ENCODE measurements around the gene TFR2. TPM values are rescaled to one million over a fixed set of nuclear protein-coding genes. Genes with fewer than 3 reads are reported as not detected.

The TFR2 gene
- total RNA-seq, 1 experiment from 2014 or later: not detected

GRCh38 chr7:100571829-100572116 lies 69.6 kb downstream of the TFR2 start:
- Histone ChIP-seq H3K27me3 (ENCODE audit: low read length) (no peaks in the 10 kb centered on the region), H3K9me3 (ENCODE audit: low read length) (no peaks in the 10 kb centered on the region), H3K4me1 (ENCODE audit: insufficient read depth, low read length) (no peaks in the 10 kb centered on the region; the same call in 1 of the 2 replicates), H3K79me2 (ENCODE audit: low read length) (no peaks in the 10 kb centered on the region), H3K4me2 (ENCODE audit: low read length) (no peak overlapping the region), H2AFZ (ENCODE audit: low read length) (no peak overlapping the region), H4K20me1 (ENCODE audit: low read length) (no peaks in the 10 kb centered on the region), H3K4me3 (ENCODE audit: low read length) (no peak overlapping the region), H3K27ac (ENCODE audit: low read length) (no peak overlapping the region), H3K9ac (ENCODE audit: low read length) (no peak overlapping the region), H3K36me3 (ENCODE audit: low read depth, low read length) (no peaks in the 10 kb centered on the region), H3K9me2 (replicated peaks; ENCODE audit: low read length) (no peaks in the 10 kb centered on the region), H3F3A (ENCODE audit: low read length, unreplicated experiment) (no peaks in the 10 kb centered on the region)
- TF ChIP-seq EZH2phosphoT487 (IDR thresholded peaks at IDR 0.05; ENCODE audit: borderline replicate concordance, low read length): no peak
- no peak for TF ChIP-seq CTCF (conservative IDR thresholded peaks at IDR 0.05; ENCODE audit: low read depth, low read length)
- TF ChIP-seq EZH2 (IDR thresholded peaks at IDR 0.05; ENCODE audit: low read length, unreplicated experiment): no peak
- POLR2A ChIA-PET (ENCODE audit: unreplicated experiment): interaction anchor here (0.9 kb wide), 1 partner anchor 13 kb away, joined by 3 read pairs; no protein-coding TSS in a partner anchor
- intact Hi-C loops (cut with micrococcal nuclease): no loop called here
- no peak for DNase-seq
- BruUV-seq (replicated peaks): no TSS peak
- ATAC-seq: no peak
- CTCF ChIA-PET: no interaction called here

GRCh38 chr7:100570954-100571828 lies 70.2 kb downstream of the TFR2 start:
- Histone ChIP-seq H3K9me2 (replicated peaks; ENCODE audit: low read length) (no peaks in the 10 kb centered on the region), H3K79me2 (ENCODE audit: low read length) (no peaks in the 10 kb centered on the region), H3K36me3 (ENCODE audit: low read depth, low read length) (no peaks in the 10 kb centered on the region), H3K4me2 (ENCODE audit: low read length) (no peak overlapping the region), H3K27ac (ENCODE audit: low read length) (no peak overlapping the region), H3F3A (ENCODE audit: low read length, unreplicated experiment) (no peaks in the 10 kb centered on the region), H3K4me3 (ENCODE audit: low read length) (no peak overlapping the region), H3K4me1 (ENCODE audit: insufficient read depth, low read length) (no peaks in the 10 kb centered on the region; the same call in 1 of the 2 replicates), H3K9me3 (ENCODE audit: low read length) (no peaks in the 10 kb centered on the region), H4K20me1 (ENCODE audit: low read length) (no peaks in the 10 kb centered on the region), H3K9ac (ENCODE audit: low read length) (no peak overlapping the region), H2AFZ (ENCODE audit: low read length) (no peak overlapping the region), H3K27me3 (ENCODE audit: low read length) (no peaks in the 10 kb centered on the region)
- DNase-seq (no peak), ATAC-seq (no peak)
- ChIA-PET CTCF (interaction anchor here (1.0 kb wide), 1 partner anchor 11 kb away, joined by 4 read pairs; no protein-coding TSS in a partner anchor), POLR2A (ENCODE audit: unreplicated experiment) (interaction anchor here (0.9 kb wide), 1 partner anchor 13 kb away, joined by 3 read pairs; no protein-coding TSS in a partner anchor)
- TF ChIP-seq EZH2phosphoT487 (IDR thresholded peaks at IDR 0.05; ENCODE audit: borderline replicate concordance, low read length) (no peak), CTCF (conservative IDR thresholded peaks at IDR 0.05; ENCODE audit: low read depth, low read length) (no peak), EZH2 (IDR thresholded peaks at IDR 0.05; ENCODE audit: low read length, unreplicated experiment) (no peak)
- no TSS peak for BruUV-seq (replicated peaks)
- intact Hi-C loops (cut with micrococcal nuclease): no loop called here

Other genes starting within 250 kb of the TFR2 start
- gene ZCWPW1, start 212.8 kb downstream of the TFR2 start, total RNA-seq (2014; rRNA removed): 1.4 and 2.2 TPM in 2 replicates
- 35.1 and 36.0 TPM in 2 replicates for gene MEPCE, start 211.7 kb downstream of the TFR2 start, total RNA-seq (2014; rRNA removed)
- 36.1 and 51.1 TPM in 2 replicates for gene PPP1R35, start 205.1 kb downstream of the TFR2 start, total RNA-seq (2014; rRNA removed)
- 0.11 and 2.5 TPM in 2 replicates for gene SPACDR, start 177.3 kb downstream of the TFR2 start, total RNA-seq (2014; rRNA removed)
- 57.1 and 66.1 TPM in 2 replicates for gene TSC22D4, start 162.3 kb downstream of the TFR2 start, total RNA-seq (2014; rRNA removed)
- 1.2 and 1.9 TPM in 2 replicates for gene NYAP1, start 157.6 kb downstream of the TFR2 start, total RNA-seq (2014; rRNA removed)
- gene AGFG2, start 102.3 kb downstream of the TFR2 start, total RNA-seq (2014; rRNA removed): 16.9 and 18.2 TPM in 2 replicates
- gene SAP25, start 67.7 kb downstream of the TFR2 start, total RNA-seq (2014; rRNA removed): 0.22 and 0.52 TPM in 2 replicates
- 15.6 and 28.7 TPM in 2 replicates for gene LRCH4, start 55.4 kb downstream of the TFR2 start, total RNA-seq (2014; rRNA removed)
- gene FBXO24, start 55.2 kb downstream of the TFR2 start, total RNA-seq (2014; rRNA removed): 0.40 TPM in 1 of 2 replicates, not detected in the other
- 8.6 and 16.3 TPM in 2 replicates for gene PCOLCE, start 39.2 kb downstream of the TFR2 start, total RNA-seq (2014; rRNA removed)
- 9.4 and 19.4 TPM in 2 replicates for gene MOSPD3, start 29.0 kb downstream of the TFR2 start, total RNA-seq (2014; rRNA removed)
- not detected in 2 replicates for gene ACTL6B, start 14.9 kb upstream of the TFR2 start, total RNA-seq (2014; rRNA removed)
- gene GNB2, start 32.2 kb upstream of the TFR2 start, total RNA-seq (2014; rRNA removed): 164 and 227 TPM in 2 replicates
- 25.9 and 26.6 TPM in 2 replicates for gene GIGYF1, start 52.7 kb upstream of the TFR2 start, total RNA-seq (2014; rRNA removed)
- 151 and 154 TPM in 2 replicates for gene POP7, start 64.6 kb upstream of the TFR2 start, total RNA-seq (2014; rRNA removed)
- gene EPO, start 78.9 kb upstream of the TFR2 start, total RNA-seq (2014; rRNA removed): not detected in 2 replicates
- not detected in 2 replicates for gene ZAN, start 92.0 kb upstream of the TFR2 start, total RNA-seq (2014; rRNA removed)
- 104 and 150 TPM in 2 replicates for gene EPHB4, start 186.0 kb upstream of the TFR2 start, total RNA-seq (2014; rRNA removed)
- 25.9 and 31.2 TPM in 2 replicates for gene SLC12A9, start 211.2 kb upstream of the TFR2 start, total RNA-seq (2014; rRNA removed)
- 11.3 and 14.6 TPM in 2 replicates for gene TRIP6, start 225.8 kb upstream of the TFR2 start, total RNA-seq (2014; rRNA removed)
- 177 and 268 TPM in 2 replicates for gene SRRT, start 233.6 kb upstream of the TFR2 start, total RNA-seq (2014; rRNA removed)
- gene UFSP1, start 248.2 kb upstream of the TFR2 start, total RNA-seq (2014; rRNA removed): 10.5 and 14.6 TPM in 2 replicates